HG02642 (cell line): Measurements from ENCODE around the gene TINAG.
A peak's percentile ranks its signal among the peaks of the same experiment; 100 is the strongest.

Experiments used
- ATAC-seq: cut with Tn5 transposase; IDR thresholded peaks from one replicate; pipeline ENCODE4 v1.9.1; 2021; ENCODE audit warnings: mild to moderate bottlenecking; ENCODE audit not compliant: unreplicated experiment, poor library complexity

TINAG gene

GRCh38 chr6:54415517-54415916, 107.3 kb downstream of the TINAG start:
- ATAC-seq, result no peak

GRCh38 chr6:54419885-54420284, 111.6 kb downstream of the TINAG start:
- ATAC-seq, result no peak

DNA sequence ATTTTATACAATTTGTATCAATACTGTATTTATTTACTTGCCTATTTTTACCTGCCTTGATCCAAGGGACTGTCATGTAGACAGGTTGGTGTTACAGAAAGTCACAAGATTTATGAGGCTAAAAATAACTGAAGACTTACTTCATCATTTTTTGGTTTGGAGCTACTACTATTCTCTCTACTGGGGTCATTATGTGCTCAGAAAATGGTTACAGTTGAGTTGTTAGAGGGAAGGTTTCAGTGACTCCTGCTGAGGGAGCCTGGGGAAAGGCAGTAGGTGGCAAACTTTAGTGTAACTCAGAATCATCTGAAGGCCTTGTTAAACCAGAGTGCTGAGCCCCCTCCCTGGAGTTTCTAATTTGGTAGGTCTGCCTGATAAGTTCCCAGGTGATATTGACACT, 118.8 kb downstream of the TINAG start:
- ATAC-seq, result no peak

- ATAC-seq, result no peak
Measured at GRCh38 chr6:54427396-54427937, 119.2 kb downstream of the TINAG start.

- peak; percentile 94 for ATAC-seq
Measured at GRCh38 chr6:54428431-54428830, 120.2 kb downstream of the TINAG start.

GRCh38 chr6:54431466-54431865, 123.2 kb downstream of the TINAG start:
- no peak for ATAC-seq
